OCI-LY7 (cell line): Measurements from ENCODE around the gene GTF3C6. TPM values are rescaled to one million over a fixed set of nuclear protein-coding genes. Genes with fewer than 3 reads are reported as not detected.

Source experiments
- BruUV-seq: library from RNA; stranded (reverse); fragments of 400-500 nt; replicated peaks from 2 replicates; lab custom pipeline; 2021; lab: Mats Ljungman, UMichigan
- CTCF ChIA-PET: fragments of 300-600 bp; sonication (Branson Sonifier 250); formaldehyde crosslinking; loops from one replicate; lab custom pipeline; 2022; ENCODE audit warnings: antibody characterized with exemption; ENCODE audit not compliant: unreplicated experiment; lab: Charles Lee
- POLR2A ChIA-PET: fragments of 300-600 bp; sonication (Branson Sonifier 250); formaldehyde crosslinking; loops from one replicate; lab custom pipeline; 2022; ENCODE audit warnings: antibody characterized with exemption; lab: Charles Lee
- DNase-seq: peaks from one replicate; pipeline ENCODE4 v3.0.0-alpha.2; 2015; ENCODE audit warnings: low spot score
- H2AFZ ChIP-seq: fragments of 200-600 bp; sonication (generic), shearing (Covaris generic); 2 replicates; pipeline ENCODE4 v1.6.1; 2014; ENCODE audit warnings: mild to moderate bottlenecking, antibody characterized with exemption, low read length, moderate library complexity
- H3K27ac ChIP-seq: fragments of 200-600 bp; sonication (generic); 2 replicates; pipeline ENCODE4 v1.5.1; 2014; ENCODE audit warnings: mixed run types, low read depth, mild to moderate bottlenecking, moderate library complexity, low read length, inconsistent platforms; ENCODE audit not compliant: poor library complexity, severe bottlenecking
- H3K36me3 ChIP-seq: fragments of 200-600 bp; sonication (generic); 2 replicates; pipeline ENCODE4 v1.6.1; 2014; ENCODE audit warnings: mild to moderate bottlenecking, antibody characterized with exemption, low read length, moderate library complexity, mixed read lengths; ENCODE audit not compliant: insufficient read depth
- H3K4me1 ChIP-seq: fragments of 200-600 bp; sonication (generic); 2 replicates; pipeline ENCODE4 v1.5.1; 2014; ENCODE audit warnings: mild to moderate bottlenecking, low read length; ENCODE audit not compliant: insufficient read depth, poor library complexity, severe bottlenecking
- H3K4me2 ChIP-seq: fragments of 200-600 bp; sonication (generic); 2 replicates; pipeline ENCODE4 v1.6.1; 2014; ENCODE audit warnings: mild to moderate bottlenecking, low read length
- H3K4me3 ChIP-seq: fragments of 200-600 bp; sonication (generic); 2 replicates; pipeline ENCODE4 v1.5.1; 2014; ENCODE audit warnings: mild to moderate bottlenecking, low read depth, low read length; ENCODE audit not compliant: poor library complexity, severe bottlenecking
- H3K79me2 ChIP-seq: fragments of 200-600 bp; sonication (generic); 2 replicates; pipeline ENCODE4 v1.6.1; 2016; ENCODE audit warnings: low read depth, mild to moderate bottlenecking, low read length, moderate library complexity, mixed read lengths; ENCODE audit not compliant: insufficient read depth
- H3K9me2 ChIP-seq: fragments of 200-600 bp; sonication (generic); 2 replicates; pipeline ENCODE4 v1.6.1; 2016; ENCODE audit warnings: mild to moderate bottlenecking, low read length, mixed read lengths; ENCODE audit not compliant: insufficient read depth
- H3K9me3 ChIP-seq: fragments of 200-600 bp; sonication (generic); 2 replicates; pipeline ENCODE4 v1.6.1; 2014; ENCODE audit warnings: mild to moderate bottlenecking, mixed run types, low read length, mixed read lengths
- H4K20me1 ChIP-seq: fragments of 200-600 bp; sonication (generic); 2 replicates; pipeline ENCODE4 v1.6.1; 2014; ENCODE audit warnings: mild to moderate bottlenecking, antibody characterized with exemption, low read length, moderate library complexity, mixed read lengths; ENCODE audit not compliant: insufficient read depth
- CTCF ChIP-seq: fragments of 200-600 bp; sonication (generic); conservative IDR thresholded peaks from 2 replicates; pipeline ENCODE4 v1.5.1; 2014; ENCODE audit warnings: mild to moderate bottlenecking, antibody characterized with exemption, low read length, moderate library complexity, mixed read lengths
- EZH2phosphoT487 ChIP-seq: fragments of 200-600 bp; sonication (generic); IDR thresholded peaks from 2 replicates; pipeline ENCODE4 v1.6.1; 2018; ENCODE audit warnings: low read depth, borderline replicate concordance, mild to moderate bottlenecking, mixed run types, antibody characterized with exemption, low read length, moderate library complexity, mixed read lengths
- intact Hi-C: fragments of 100-400 bp; cut with micrococcal nuclease; formaldehyde crosslinking; loops from one replicate; pipeline ENCODE4 v1.10.0; 2022; ENCODE audit not compliant: unreplicated experiment
- total RNA-seq, 2 experiments: library from RNA; depleted of rRNA in 1 of 2; stranded (reverse); fragments of >200 nt in 1 of 2; shearing (Covaris generic) in 1 of 2; gene quantifications; 2 replicates each; pipeline ENCODE4 v1.2.3, GENCODE V29; 2014 to 2022

Gene GTF3C6
- total RNA-seq, 2 experiments from 2014 or later, result 29.7 to 71.0 TPM

- H3K4me3 ChIP-seq, result no peak overlapping the region
- H3K79me2 ChIP-seq, result no peaks in the 10 kb centered on the region
- DNase-seq, result peak; percentile 57
- H3K4me1 ChIP-seq, result no peaks in the 10 kb centered on the region
- TF ChIP-seq EZH2phosphoT487 (no peak), CTCF (peak; percentile 85)
- H3K36me3 ChIP-seq, result no peaks in the 10 kb centered on the region
- BruUV-seq, result no TSS peak
- H4K20me1 ChIP-seq, result no peaks in the 10 kb centered on the region
- intact Hi-C loops, result loop anchor here (1.0 kb wide), 2 partner anchors 267 to 421 kb away; no protein-coding TSS in a partner anchor
- ChIA-PET CTCF (no interaction called here), POLR2A (interaction anchor here (0.6 to 1.1 kb wide), 6 partner anchors 21 to 429 kb away, joined by 3 to 5 read pairs (median 3); no protein-coding TSS in a partner anchor)
- no peak overlapping the region for H3K4me2 ChIP-seq
- no peak overlapping the region for H3K27ac ChIP-seq
- H2AFZ ChIP-seq, result no peak overlapping the region; the same call in 1 of the 2 replicates
- H3K9me3 ChIP-seq, result no peaks in the 10 kb centered on the region
- H3K9me2 ChIP-seq, result no peaks in the 10 kb centered on the region
These were observed 8.7 kb upstream of the GTF3C6 start for GRCh38 chr6:110949679-110950285.

GRCh38 chr6:110950440-110950839 lies 8.1 kb upstream of the GTF3C6 start:
- BruUV-seq, result no TSS peak
- H3K4me1 ChIP-seq, result no peaks in the 10 kb centered on the region
- intact Hi-C loops, result no loop called here

More at GRCh38 chr6:110950440-110950839, 8.1 kb upstream of the GTF3C6 start:
- Histone ChIP-seq H2AFZ (no peak overlapping the region), H4K20me1 (no peaks in the 10 kb centered on the region), H3K9me3 (no peaks in the 10 kb centered on the region), H3K79me2 (no peaks in the 10 kb centered on the region), H3K4me2 (no peak overlapping the region), H3K4me3 (no peak overlapping the region), H3K27ac (no peak overlapping the region), H3K9me2 (no peaks in the 10 kb centered on the region), H3K36me3 (no peaks in the 10 kb centered on the region)
- TF ChIP-seq CTCF, result no peak
- DNase-seq, result no peak
- POLR2A ChIA-PET, result interaction anchor here (0.7 to 1.1 kb wide), 5 partner anchors 20 to 429 kb away, joined by 3 to 5 read pairs (median 3); no protein-coding TSS in a partner anchor
- CTCF ChIA-PET, result no interaction called here
